ENCODE data around the gene PLBD2. TPM values are rescaled to one million over a fixed set of nuclear protein-coding genes. Genes with fewer than 3 reads are reported as not detected.
A peak's percentile ranks its signal among the peaks of the same experiment; 100 is the strongest.

Gene PLBD2
- total RNA-seq, 1 experiment from 2014 or later = 18.8 TPM

GRCh38 chr12:113420996-113421595 is 62.7 kb downstream of the PLBD2 start:
- intact Hi-C loops (cut with micrococcal nuclease) = loop anchor here (5.0 kb wide), 1 partner anchor 229 kb away; no protein-coding TSS in a partner anchor
- CTCF ChIA-PET = no interaction called here

GRCh38 chr12:113422030-113422885 is 63.9 kb downstream of the PLBD2 start, which contains the start of gene SDSL:
Gene SDSL, plus strand, starts transcription at chr12:113422380. Its CDS starts 5,603 bp downstream, at chr12:113427983.
- Histone ChIP-seq H3K36me3 (ENCODE audit: low read depth, low read length) (no peaks in the 10 kb centered on the region), H3K9ac (ENCODE audit: low read length) (peak within 1 kb of the TSS; percentile 89), H3K4me3 (ENCODE audit: low read length) (peak within 1 kb of the TSS; percentile 80), H3K79me2 (ENCODE audit: low read length) (peaks cover 15% of the 10 kb centered on the region), H3K4me2 (ENCODE audit: low read length) (peak within 1 kb of the TSS; percentile 95), H3K4me1 (ENCODE audit: insufficient read depth, low read length) (peaks cover 22% of the 10 kb centered on the region), H3F3A (ENCODE audit: low read length, unreplicated experiment) (no peaks in the 10 kb centered on the region), H3K9me3 (ENCODE audit: low read length) (no peaks in the 10 kb centered on the region), H3K27ac (ENCODE audit: low read length) (peak within 1 kb of the TSS; percentile 78), H3K27me3 (ENCODE audit: low read length) (no peaks in the 10 kb centered on the region), H4K20me1 (ENCODE audit: low read length) (no peaks in the 10 kb centered on the region), H3K9me2 (replicated peaks; ENCODE audit: low read length) (no peaks in the 10 kb centered on the region), H2AFZ (ENCODE audit: low read length) (peak within 1 kb of the TSS; percentile 73)
- peak; percentile 96 for DNase-seq
- ChIA-PET POLR2A (ENCODE audit: unreplicated experiment) (interaction anchor here (0.5 kb wide), 1 partner anchor 322 kb away, joined by 10 read pairs; no protein-coding TSS in a partner anchor), CTCF (interaction anchor here (0.6 kb wide), 1 partner anchor 87 kb away, joined by 3 read pairs; no protein-coding TSS in a partner anchor)
- ATAC-seq = peak; percentile 99
- TSS peak; percentile 74 for BruUV-seq (replicated peaks)
- TF ChIP-seq EZH2 (IDR thresholded peaks at IDR 0.05; ENCODE audit: low read length, unreplicated experiment) = no peak
- intact Hi-C loops (cut with micrococcal nuclease) = loop anchor here (1.0 to 5.0 kb wide), 3 partner anchors 63 to 230 kb away; partner anchors contain the start of gene PLBD2

More at GRCh38 chr12:113420996-113421595, 62.7 kb downstream of the PLBD2 start:
- Histone ChIP-seq H3K4me2 (ENCODE audit: low read length) (no peak overlapping the region), H3K36me3 (ENCODE audit: low read depth, low read length) (no peaks in the 10 kb centered on the region), H2AFZ (ENCODE audit: low read length) (no peak overlapping the region), H3K9me2 (replicated peaks; ENCODE audit: low read length) (no peaks in the 10 kb centered on the region), H3K9me3 (ENCODE audit: low read length) (no peaks in the 10 kb centered on the region), H3K27me3 (ENCODE audit: low read length) (no peaks in the 10 kb centered on the region), H4K20me1 (ENCODE audit: low read length) (no peaks in the 10 kb centered on the region), H3K4me1 (ENCODE audit: insufficient read depth, low read length) (peaks cover 22% of the 10 kb centered on the region), H3K27ac (ENCODE audit: low read length) (no peak overlapping the region), H3K4me3 (ENCODE audit: low read length) (no peak overlapping the region), H3K79me2 (ENCODE audit: low read length) (peaks cover 15% of the 10 kb centered on the region), H3F3A (ENCODE audit: low read length, unreplicated experiment) (no peaks in the 10 kb centered on the region), H3K9ac (ENCODE audit: low read length) (no peak overlapping the region)
- POLR2A ChIA-PET (ENCODE audit: unreplicated experiment) = no interaction called here
- no peak for TF ChIP-seq EZH2phosphoT487 (IDR thresholded peaks at IDR 0.05; ENCODE audit: borderline replicate concordance, low read length)
- TF ChIP-seq EZH2 (IDR thresholded peaks at IDR 0.05; ENCODE audit: low read length, unreplicated experiment) = no peak
- no peak for TF ChIP-seq CTCF (conservative IDR thresholded peaks at IDR 0.05; ENCODE audit: low read depth, low read length)
- no TSS peak for BruUV-seq (replicated peaks)
- DNase-seq = no peak
- no peak for ATAC-seq

- H4K20me1 ChIP-seq (ENCODE audit: low read length) = no peaks in the 10 kb centered on the region
- peak overlapping the region; percentile 95 for H3K4me2 ChIP-seq (ENCODE audit: low read length)
- TF ChIP-seq EZH2phosphoT487 (IDR thresholded peaks at IDR 0.05; ENCODE audit: borderline replicate concordance, low read length) (no peak), CTCF (conservative IDR thresholded peaks at IDR 0.05; ENCODE audit: low read depth, low read length) (no peak), EZH2 (IDR thresholded peaks at IDR 0.05; ENCODE audit: low read length, unreplicated experiment) (no peak)
- H3K9me2 ChIP-seq (replicated peaks; ENCODE audit: low read length) = no peaks in the 10 kb centered on the region
- intact Hi-C loops (cut with micrococcal nuclease) = loop anchor here (1.0 to 5.0 kb wide), 3 partner anchors 64 to 231 kb away; partner anchors contain the start of gene PLBD2
- ChIA-PET POLR2A (ENCODE audit: unreplicated experiment) (no interaction called here), CTCF (interaction anchor here (0.6 kb wide), 1 partner anchor 87 kb away, joined by 3 read pairs; no protein-coding TSS in a partner anchor)
- H3K36me3 ChIP-seq (ENCODE audit: low read depth, low read length) = no peaks in the 10 kb centered on the region
- peaks cover 22% of the 10 kb centered on the region for H3K4me1 ChIP-seq (ENCODE audit: insufficient read depth, low read length)
- H3K27me3 ChIP-seq (ENCODE audit: low read length) = no peaks in the 10 kb centered on the region
- H3K9me3 ChIP-seq (ENCODE audit: low read length) = no peaks in the 10 kb centered on the region
- no peak overlapping the region for H2AFZ ChIP-seq (ENCODE audit: low read length)
- peak; percentile 26 for DNase-seq
- BruUV-seq (replicated peaks) = no TSS peak
- no peaks in the 10 kb centered on the region for H3F3A ChIP-seq (ENCODE audit: low read length, unreplicated experiment)
- H3K27ac ChIP-seq (ENCODE audit: low read length) = peak overlapping the region; percentile 78
- no peak for ATAC-seq
- H3K79me2 ChIP-seq (ENCODE audit: low read length) = peaks cover 15% of the 10 kb centered on the region
- peak overlapping the region; percentile 89 for H3K9ac ChIP-seq (ENCODE audit: low read length)
- peak overlapping the region; percentile 80 for H3K4me3 ChIP-seq (ENCODE audit: low read length)
Observed at GRCh38 chr12:113422886-113423669, 64.7 kb downstream of the PLBD2 start.
